HEK293T (cell line): ENCODE data around the gene ZNF536.

Experiments
- ELF4 ChIP-seq: fragments of 450-650 bp; IDR thresholded peaks from 2 replicates; pipeline ENCODE4 v1.6.1; 2017; ENCODE audit warnings: antibody characterized with exemption
- FOXM1 ChIP-seq: fragments of 450-650 bp; IDR thresholded peaks from 2 replicates; pipeline ENCODE4 v1.6.1; 2017; ENCODE audit warnings: mild to moderate bottlenecking, borderline replicate concordance
- L3MBTL2 ChIP-seq: fragments of 450-650 bp; conservative IDR thresholded peaks from 2 replicates; pipeline ENCODE4 v1.6.1; 2016; ENCODE audit warnings: mild to moderate bottlenecking
- NFRKB ChIP-seq: fragments of 450-650 bp; IDR thresholded peaks from 2 replicates; pipeline ENCODE4 v1.6.1; 2016; ENCODE audit warnings: mild to moderate bottlenecking, moderate library complexity
- SP1 ChIP-seq: fragments of 450-650 bp; IDR thresholded peaks from 2 replicates; pipeline ENCODE4 v1.6.1; 2017
- SUZ12 ChIP-seq: fragments of 450-650 bp; IDR thresholded peaks from 2 replicates; pipeline ENCODE4 v1.6.1; 2016; ENCODE audit warnings: mild to moderate bottlenecking
- TARDBP ChIP-seq: fragments of 450-650 bp; IDR thresholded peaks from 2 replicates; pipeline ENCODE4 v1.6.1; 2016
- ZNF384 ChIP-seq: fragments of 450-650 bp; IDR thresholded peaks from 2 replicates; pipeline ENCODE4 v1.6.1; 2016
- TF ChIP-seq, protein P1 (sequence below): fragments of 450-650 bp; IDR thresholded peaks from 2 replicates; pipeline ENCODE4 v1.6.1; 2016

DNA sequence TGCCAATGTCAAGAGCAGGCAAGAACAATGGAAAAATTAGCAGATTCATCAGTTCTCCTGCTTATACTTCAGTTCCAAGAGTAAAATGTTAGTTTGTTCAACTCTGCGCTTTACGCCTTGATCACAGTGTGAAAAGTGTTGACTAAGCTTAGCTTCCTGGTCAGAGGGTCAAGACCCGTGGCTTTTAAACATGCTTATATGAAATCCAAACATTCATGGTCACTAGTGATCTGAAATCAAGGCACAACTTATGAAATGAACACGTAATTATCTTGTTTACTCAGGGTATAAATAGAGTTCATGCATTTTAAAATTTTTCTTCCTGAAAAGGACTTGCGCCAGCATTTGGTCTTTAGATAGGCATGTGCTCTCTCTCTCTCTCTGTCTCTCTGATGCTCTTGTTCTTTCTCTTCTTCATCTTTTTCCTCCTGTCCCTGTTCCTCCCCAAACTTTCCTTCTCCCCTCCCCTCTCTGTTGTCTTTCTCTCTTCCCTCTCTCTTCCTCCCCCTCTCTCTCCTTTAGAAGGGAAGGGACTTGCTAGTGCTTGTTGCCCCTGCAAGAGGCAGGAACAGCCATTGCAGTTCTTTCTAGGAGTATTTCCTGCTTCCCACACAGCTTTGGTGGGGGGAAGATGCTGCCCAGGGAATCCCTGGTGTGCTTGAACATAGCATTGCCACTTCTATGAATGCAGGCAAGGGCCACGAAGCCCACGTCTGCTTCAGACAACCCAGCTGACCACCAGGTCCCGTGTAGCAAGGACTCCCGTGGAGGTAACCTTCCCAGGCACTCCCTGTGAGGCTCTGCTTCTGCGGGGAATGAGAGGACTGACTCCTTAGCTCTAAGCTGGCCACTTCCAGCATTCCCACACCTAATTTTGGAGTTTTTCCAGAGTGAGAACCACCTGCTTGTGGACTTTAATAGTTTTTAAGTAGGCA, 7.1 kb upstream of the ZNF536 start:
- TF ChIP-seq FOXM1 = no peak
- no peak for TF ChIP-seq SUZ12
- TF ChIP-seq NFRKB = no peak
- TF ChIP-seq SP1 = no peak
- no peak for TF ChIP-seq ELF4
- no peak for TF ChIP-seq TARDBP
- TF ChIP-seq, protein P1, sequence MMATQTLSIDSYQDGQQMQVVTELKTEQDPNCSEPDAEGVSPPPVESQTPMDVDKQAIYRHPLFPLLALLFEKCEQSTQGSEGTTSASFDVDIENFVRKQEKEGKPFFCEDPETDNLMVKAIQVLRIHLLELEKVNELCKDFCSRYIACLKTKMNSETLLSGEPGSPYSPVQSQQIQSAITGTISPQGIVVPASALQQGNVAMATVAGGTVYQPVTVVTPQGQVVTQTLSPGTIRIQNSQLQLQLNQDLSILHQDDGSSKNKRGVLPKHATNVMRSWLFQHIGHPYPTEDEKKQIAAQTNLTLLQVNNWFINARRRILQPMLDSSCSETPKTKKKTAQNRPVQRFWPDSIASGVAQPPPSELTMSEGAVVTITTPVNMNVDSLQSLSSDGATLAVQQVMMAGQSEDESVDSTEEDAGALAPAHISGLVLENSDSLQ = no peak
- TF ChIP-seq L3MBTL2 = no peak
- TF ChIP-seq ZNF384 = no peak
